ENCODE measurements around the gene SOCS2. TPM values are rescaled to one million over a fixed set of nuclear protein-coding genes. Genes with fewer than 3 reads are reported as not detected.

The SOCS2 gene
- total RNA-seq, 2 experiments from 2014 or later, result 40.5 to 40.8 TPM

GRCh38 chr12:93602897-93603668, 30.6 kb downstream of the SOCS2 start:
- no peak for ATAC-seq
- intact Hi-C loops (cut with micrococcal nuclease), result no loop called here
- no peak overlapping the region for H3K27ac Mint-ChIP-seq
- H3K4me3 Mint-ChIP-seq, result no peak overlapping the region
- peaks cover 8% of the 10 kb centered on the region for H3K27me3 Mint-ChIP-seq
- H3K9me3 Mint-ChIP-seq, result no peaks in the 10 kb centered on the region
- H3K36me3 Mint-ChIP-seq (ENCODE audit: low read depth), result no peaks in the 10 kb centered on the region
- no peak for TF ChIP-seq CTCF (IDR thresholded peaks at IDR 0.05)
- POLR2A ChIA-PET, result no interaction called here
- no peak for DNase-seq
- no peaks in the 10 kb centered on the region for H3K4me1 Mint-ChIP-seq (ENCODE audit: low read depth)
- CTCF ChIA-PET, result interaction anchor here (1.7 kb wide), 1 partner anchor 499 kb away, joined by 4 read pairs; no protein-coding TSS in a partner anchor

GRCh38 chr12:93603762-93604161, 31.3 kb downstream of the SOCS2 start:
- Mint-ChIP-seq H3K36me3 (ENCODE audit: low read depth) (no peaks in the 10 kb centered on the region), H3K9me3 (no peaks in the 10 kb centered on the region), H3K4me1 (ENCODE audit: low read depth) (peaks cover 2% of the 10 kb centered on the region), H3K4me3 (no peak overlapping the region), H3K27ac (no peak overlapping the region), H3K27me3 (peaks cover 8% of the 10 kb centered on the region)
- CTCF ChIA-PET, result interaction anchor here (1.7 kb wide), 1 partner anchor 498 kb away, joined by 4 read pairs; no protein-coding TSS in a partner anchor
- POLR2A ChIA-PET, result no interaction called here
- ATAC-seq (no peak), DNase-seq (no peak)
- no peak for TF ChIP-seq CTCF (IDR thresholded peaks at IDR 0.05)
- intact Hi-C loops (cut with micrococcal nuclease), result no loop called here

- CTCF ChIA-PET, result no interaction called here
- H3K4me1 Mint-ChIP-seq (ENCODE audit: low read depth), result peaks cover 2% of the 10 kb centered on the region
- no peaks in the 10 kb centered on the region for H3K36me3 Mint-ChIP-seq (ENCODE audit: low read depth)
- intact Hi-C loops (cut with micrococcal nuclease), result no loop called here
- H3K4me3 Mint-ChIP-seq, result no peak overlapping the region
- peaks cover 13% of the 10 kb centered on the region for H3K27me3 Mint-ChIP-seq
- H3K9me3 Mint-ChIP-seq, result no peaks in the 10 kb centered on the region
- POLR2A ChIA-PET, result no interaction called here
- H3K27ac Mint-ChIP-seq, result no peak overlapping the region
- DNase-seq (no peak), ATAC-seq (peak; percentile 13)
- TF ChIP-seq CTCF (IDR thresholded peaks at IDR 0.05), result no peak
Measured at GRCh38 chr12:93608313-93608712, 35.8 kb downstream of the SOCS2 start.

- ATAC-seq, result no peak
- no peaks in the 10 kb centered on the region for H3K9me3 Mint-ChIP-seq
- ChIA-PET CTCF (no interaction called here), POLR2A (interaction anchor here (1.5 kb wide), 1 partner anchor 10 kb away, joined by 3 read pairs; no protein-coding TSS in a partner anchor)
- H3K36me3 Mint-ChIP-seq (ENCODE audit: low read depth), result no peaks in the 10 kb centered on the region
- H3K4me1 Mint-ChIP-seq (ENCODE audit: low read depth), result peaks cover 2% of the 10 kb centered on the region
- no peak for DNase-seq
- peaks cover 7% of the 10 kb centered on the region for H3K27me3 Mint-ChIP-seq
- no peak for TF ChIP-seq CTCF (IDR thresholded peaks at IDR 0.05)
- H3K27ac Mint-ChIP-seq, result no peak overlapping the region
- intact Hi-C loops (cut with micrococcal nuclease), result no loop called here
- no peak overlapping the region for H3K4me3 Mint-ChIP-seq
Measured at GRCh38 chr12:93609281-93610192, 37.1 kb downstream of the SOCS2 start.
